ENCODE results near the gene FAM219A.

Gene FAM219A

DNA sequence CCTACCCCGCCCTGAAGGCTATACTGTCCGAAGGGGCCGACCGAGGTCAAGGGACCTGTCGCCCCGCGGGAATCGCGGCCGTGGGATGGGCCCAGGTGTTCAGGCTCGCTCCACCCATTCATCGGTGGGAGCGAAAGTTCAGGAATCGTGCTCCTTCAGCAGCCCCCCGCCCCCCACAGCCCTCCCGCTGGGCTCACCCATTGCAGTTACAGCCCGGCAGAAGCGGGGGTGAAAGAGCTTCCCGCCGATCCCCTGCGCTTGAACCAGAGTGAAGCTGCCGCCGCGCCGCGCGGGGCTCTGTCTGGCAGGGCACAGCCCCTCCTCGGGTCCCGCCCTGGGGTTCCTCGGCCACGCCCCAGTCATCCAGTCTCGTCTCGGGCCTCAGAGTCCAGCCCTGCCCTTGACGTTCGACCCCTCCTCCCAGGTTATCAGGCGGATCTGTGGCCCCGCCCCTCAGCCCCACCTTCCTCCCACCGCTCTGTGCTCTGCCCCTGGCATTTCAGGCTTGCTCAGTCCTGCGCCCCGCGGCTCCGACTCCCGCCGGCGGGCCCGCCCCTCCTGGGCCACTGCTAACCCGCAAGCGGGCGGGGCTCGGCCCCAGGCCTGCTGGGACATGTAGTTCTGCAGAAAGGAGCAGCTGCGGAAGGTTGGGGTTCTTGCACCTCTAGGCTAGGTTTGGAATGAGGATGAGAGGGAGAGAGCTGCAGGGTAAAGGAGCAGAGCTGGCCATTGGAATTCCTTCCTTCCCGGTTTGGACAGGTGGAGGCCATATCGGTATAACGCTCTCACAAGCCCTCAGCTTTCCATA, 81.6 kb downstream of the FAM219A start, which contains the start of gene MYORG:
Gene MYORG (minus strand): TSS at position 303 of the 808 bp plus-strand sequence. CDS start 3,955 bp downstream, outside the sequence.
- Histone ChIP-seq H3K27ac (ENCODE audit: low read depth, low read length, severe bottlenecking) (no peak within 1 kb of the TSS), H3K4me3 (ENCODE audit: extremely low read depth, insufficient read depth, low read length, poor library complexity, severe bottlenecking) (peak within 1 kb of the TSS; percentile 60), H3K9me3 (ENCODE audit: control insufficient read depth, low read length) (no peaks in the 10 kb centered on the region), H3K4me1 (ENCODE audit: control insufficient read depth, insufficient read depth, low read length, poor library complexity, severe bottlenecking) (peaks cover 6% of the 10 kb centered on the region), H3K36me3 (ENCODE audit: control insufficient read depth, insufficient read depth, low read length) (peaks cover 6% of the 10 kb centered on the region)
- 0 to 1% methylated on average over 32 to 38 of the region's 54 CpGs for WGBS, 2 experiments (ENCODE audit: insufficient coverage in 2 of 2)

DNA sequence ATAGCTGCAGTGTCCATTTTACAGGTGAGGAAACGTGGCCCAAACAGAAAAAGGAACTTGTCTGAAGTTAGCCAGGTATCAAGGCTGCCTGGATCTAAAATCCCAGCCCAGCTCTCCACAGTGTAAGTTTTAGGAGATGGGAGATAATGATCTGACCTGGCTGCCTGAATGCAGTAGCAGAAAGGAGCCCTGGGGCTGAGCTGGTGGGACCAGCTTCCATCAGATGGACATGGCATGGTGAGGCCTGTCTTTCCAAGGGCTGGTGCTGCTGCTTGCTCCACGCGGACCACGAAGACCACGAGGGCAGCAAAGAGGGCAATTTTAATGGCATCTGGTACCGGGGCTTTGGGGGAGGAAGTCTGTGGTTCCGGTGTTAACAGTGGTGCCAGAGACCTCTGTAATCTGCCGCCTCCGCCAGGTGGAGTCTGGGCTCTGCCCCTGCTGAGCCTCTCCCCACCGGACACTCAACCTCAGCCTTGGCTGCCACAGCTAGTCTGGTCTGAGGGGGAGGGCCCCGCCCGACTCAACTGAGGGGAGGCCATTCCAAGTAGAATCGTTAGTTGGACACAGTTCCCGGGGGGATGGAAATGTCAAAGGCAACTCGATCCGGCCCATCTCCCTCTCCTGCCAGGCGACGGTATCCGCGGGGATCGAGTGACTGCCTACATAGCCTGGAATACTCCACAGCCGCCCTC, 82.3 kb downstream of the FAM219A start:
- WGBS, 2 experiments (ENCODE audit: insufficient coverage in 2 of 2): 8 to 9% methylated on average over 18 to 20 of the region's 22 CpGs

DNA sequence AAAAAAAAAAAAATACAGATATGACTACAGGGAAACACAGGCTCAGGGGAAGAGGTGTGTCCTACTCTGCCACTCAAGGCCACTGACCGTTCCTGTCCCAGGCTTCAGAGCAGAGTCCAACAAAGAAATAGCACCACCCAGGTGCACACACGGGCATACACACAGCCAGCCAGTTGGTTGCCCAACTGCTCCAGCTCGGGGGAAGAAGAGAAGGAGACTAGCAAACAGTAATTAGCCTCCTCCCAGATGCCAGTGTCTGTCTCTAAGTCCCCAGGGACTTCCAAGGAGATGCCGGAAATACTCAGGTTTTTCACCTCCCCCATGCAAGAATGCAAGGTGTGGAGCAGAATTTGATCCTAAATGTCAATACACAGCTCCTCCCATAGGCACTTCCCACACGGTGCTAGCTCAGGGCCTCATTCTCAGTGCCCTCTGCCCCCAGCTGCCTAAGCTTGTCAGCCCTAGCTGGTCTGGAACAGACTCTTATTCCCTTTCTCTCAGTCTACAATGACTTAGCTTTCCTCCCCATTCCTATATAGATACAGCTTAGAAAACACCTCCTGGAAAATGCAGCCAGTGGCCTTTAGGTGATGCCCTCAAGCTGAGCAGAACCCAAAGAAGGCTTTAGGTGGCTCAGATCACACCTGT, 83.3 kb downstream of the FAM219A start:
- Histone ChIP-seq H3K4me3 (ENCODE audit: extremely low read depth, insufficient read depth, low read length, poor library complexity, severe bottlenecking) (no peak overlapping the region), H3K27ac (ENCODE audit: low read depth, low read length, severe bottlenecking) (no peak overlapping the region), H3K4me1 (ENCODE audit: control insufficient read depth, insufficient read depth, low read length, poor library complexity, severe bottlenecking) (peaks cover 1% of the 10 kb centered on the region), H3K9me3 (ENCODE audit: control insufficient read depth, low read length) (no peaks in the 10 kb centered on the region), H3K36me3 (ENCODE audit: control insufficient read depth, insufficient read depth, low read length) (peaks cover 14% of the 10 kb centered on the region)
- whole genome bisulfite sequencing, 2 experiments (ENCODE audit: insufficient coverage in 2 of 2): 38 to 43% methylated on average over 5 of the region's 5 CpGs

More for the DNA sequence above, 82.3 kb downstream of the FAM219A start:
- peak overlapping the region; percentile 60 for H3K4me3 ChIP-seq (ENCODE audit: extremely low read depth, insufficient read depth, low read length, poor library complexity, severe bottlenecking)
- peaks cover 6% of the 10 kb centered on the region for H3K4me1 ChIP-seq (ENCODE audit: control insufficient read depth, insufficient read depth, low read length, poor library complexity, severe bottlenecking)
- peaks cover 12% of the 10 kb centered on the region for H3K36me3 ChIP-seq (ENCODE audit: control insufficient read depth, insufficient read depth, low read length)
- no peak overlapping the region for H3K27ac ChIP-seq (ENCODE audit: low read depth, low read length, severe bottlenecking)
- no peaks in the 10 kb centered on the region for H3K9me3 ChIP-seq (ENCODE audit: control insufficient read depth, low read length)

DNA sequence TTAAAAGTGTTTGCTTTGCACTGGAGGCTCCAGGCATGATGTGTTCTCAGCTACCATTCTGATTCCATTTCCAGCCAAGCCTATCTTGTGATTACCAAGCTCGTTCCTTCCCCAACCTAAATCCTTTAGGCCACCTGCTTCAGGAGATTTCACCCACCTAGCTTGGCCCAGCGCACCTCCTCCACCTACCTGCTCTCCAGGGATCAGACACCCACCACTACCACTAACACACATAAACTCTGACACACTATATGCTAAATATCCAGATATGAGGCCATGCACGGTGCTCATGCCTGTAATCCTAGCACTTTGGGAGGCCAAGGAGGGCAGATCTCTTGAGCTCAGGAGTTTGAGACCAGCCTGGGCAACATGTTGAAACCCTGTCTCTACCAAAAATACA, 84.0 kb downstream of the FAM219A start:
- no peak overlapping the region for H3K4me3 ChIP-seq (ENCODE audit: extremely low read depth, insufficient read depth, low read length, poor library complexity, severe bottlenecking)
- H3K36me3 ChIP-seq (ENCODE audit: control insufficient read depth, insufficient read depth, low read length): peaks cover 14% of the 10 kb centered on the region
- no peaks in the 10 kb centered on the region for H3K9me3 ChIP-seq (ENCODE audit: control insufficient read depth, low read length)
- H3K27ac ChIP-seq (ENCODE audit: low read depth, low read length, severe bottlenecking): no peak overlapping the region
- 88 to 93% methylated on average over 3 of the region's 3 CpGs for WGBS, 2 experiments (ENCODE audit: insufficient coverage in 2 of 2)
- H3K4me1 ChIP-seq (ENCODE audit: control insufficient read depth, insufficient read depth, low read length, poor library complexity, severe bottlenecking): no peaks in the 10 kb centered on the region

DNA sequence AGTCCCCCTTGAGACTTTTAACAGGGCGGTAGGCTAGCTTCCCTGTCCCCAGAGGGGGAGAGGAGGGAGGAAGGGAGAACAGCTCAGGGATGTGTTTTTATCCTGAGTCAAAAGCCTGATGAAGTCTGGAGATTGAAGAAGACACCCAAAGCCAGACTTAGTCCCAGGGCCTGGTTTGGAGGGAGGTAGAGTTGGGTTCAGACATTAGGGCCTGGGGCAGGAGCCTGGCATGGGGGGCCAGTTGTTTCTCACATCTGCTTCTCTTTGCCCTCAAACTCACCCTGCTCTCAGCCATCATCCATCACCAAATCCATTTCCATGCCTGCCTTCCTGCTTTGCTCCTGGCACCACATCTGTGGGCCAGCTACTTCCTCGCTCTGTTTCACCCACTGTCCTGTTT, 84.6 kb downstream of the FAM219A start:
- Histone ChIP-seq H3K9me3 (ENCODE audit: control insufficient read depth, low read length) (no peaks in the 10 kb centered on the region), H3K27ac (ENCODE audit: low read depth, low read length, severe bottlenecking) (no peak overlapping the region), H3K4me1 (ENCODE audit: control insufficient read depth, insufficient read depth, low read length, poor library complexity, severe bottlenecking) (no peaks in the 10 kb centered on the region), H3K36me3 (ENCODE audit: control insufficient read depth, insufficient read depth, low read length) (peaks cover 14% of the 10 kb centered on the region), H3K4me3 (ENCODE audit: extremely low read depth, insufficient read depth, low read length, poor library complexity, severe bottlenecking) (no peak overlapping the region)
- 97 to 100% methylated on average over 1 to 2 of the region's 2 CpGs for WGBS, 2 experiments (ENCODE audit: insufficient coverage in 2 of 2)

DNA sequence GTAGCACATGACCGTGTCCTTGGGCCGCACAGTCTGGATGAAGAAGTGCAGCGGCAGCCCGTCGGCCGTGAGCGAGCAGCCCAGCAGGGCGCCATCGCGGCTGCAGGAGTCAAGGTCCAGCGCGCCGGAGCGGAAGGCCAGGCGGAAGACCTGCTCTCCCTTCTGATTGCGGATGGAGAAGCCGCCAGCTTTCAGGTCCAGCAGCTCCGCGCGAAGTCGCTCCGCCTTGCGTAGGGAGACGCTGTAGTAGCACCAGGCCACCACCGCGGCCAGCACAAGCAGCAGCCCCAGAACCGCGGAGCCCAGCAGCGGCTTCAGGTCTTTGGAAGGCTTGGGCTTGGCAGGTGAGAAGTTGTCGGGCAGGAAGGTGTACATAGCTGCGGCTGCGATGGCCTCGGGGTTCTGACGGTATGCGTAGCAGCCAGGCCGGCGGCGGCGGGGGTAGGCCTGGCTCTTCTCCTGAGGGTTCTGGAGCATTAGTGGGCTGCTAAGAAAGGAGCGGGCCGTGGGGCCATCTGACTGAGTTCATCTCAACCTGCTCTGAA, 85.8 kb downstream of the FAM219A start:
- WGBS, 2 experiments (ENCODE audit: insufficient coverage in 2 of 2): 96 to 98% methylated on average over 34 to 41 of the region's 41 CpGs
- Histone ChIP-seq H3K4me1 (ENCODE audit: control insufficient read depth, insufficient read depth, low read length, poor library complexity, severe bottlenecking) (no peaks in the 10 kb centered on the region), H3K36me3 (ENCODE audit: control insufficient read depth, insufficient read depth, low read length) (peaks cover 14% of the 10 kb centered on the region), H3K9me3 (ENCODE audit: control insufficient read depth, low read length) (no peaks in the 10 kb centered on the region), H3K27ac (ENCODE audit: low read depth, low read length, severe bottlenecking) (no peak overlapping the region), H3K4me3 (ENCODE audit: extremely low read depth, insufficient read depth, low read length, poor library complexity, severe bottlenecking) (no peak overlapping the region)

DNA sequence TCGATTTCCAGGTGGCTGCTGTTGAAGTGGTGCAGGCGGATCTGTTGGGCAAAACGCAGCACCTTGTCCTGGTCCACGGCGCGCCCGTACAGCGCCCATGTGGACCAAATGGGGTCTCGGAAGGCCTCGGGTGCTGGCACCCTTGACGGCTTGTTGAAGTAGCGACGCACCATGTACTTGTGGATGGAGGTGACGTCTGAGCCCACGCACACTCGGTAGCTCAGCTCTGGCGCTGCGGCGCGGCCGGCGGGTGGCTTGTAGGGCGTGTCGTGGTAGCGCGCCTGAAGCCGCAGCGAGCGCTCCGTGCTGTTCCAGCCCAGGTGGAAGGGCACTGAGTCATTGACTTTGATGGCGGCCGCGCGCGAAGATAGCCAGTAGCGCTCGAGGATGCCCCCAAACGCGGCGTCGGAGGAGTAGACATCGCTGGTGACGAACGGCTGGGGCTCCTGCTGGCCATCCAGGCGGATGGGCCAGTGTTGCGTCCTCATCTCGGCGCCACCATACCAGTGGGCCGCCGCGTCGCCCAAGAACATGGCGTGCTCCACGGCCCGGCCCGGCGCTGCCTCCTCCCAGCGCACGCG, 86.4 kb downstream of the FAM219A start:
- no peak overlapping the region for H3K4me3 ChIP-seq (ENCODE audit: extremely low read depth, insufficient read depth, low read length, poor library complexity, severe bottlenecking)
- no peaks in the 10 kb centered on the region for H3K9me3 ChIP-seq (ENCODE audit: control insufficient read depth, low read length)
- no peak overlapping the region for H3K27ac ChIP-seq (ENCODE audit: low read depth, low read length, severe bottlenecking)
- 97 to 98% methylated on average over 59 to 60 of the region's 60 CpGs for WGBS, 2 experiments (ENCODE audit: insufficient coverage in 2 of 2)
- H3K36me3 ChIP-seq (ENCODE audit: control insufficient read depth, insufficient read depth, low read length): peaks cover 14% of the 10 kb centered on the region
- H3K4me1 ChIP-seq (ENCODE audit: control insufficient read depth, insufficient read depth, low read length, poor library complexity, severe bottlenecking): no peaks in the 10 kb centered on the region

DNA sequence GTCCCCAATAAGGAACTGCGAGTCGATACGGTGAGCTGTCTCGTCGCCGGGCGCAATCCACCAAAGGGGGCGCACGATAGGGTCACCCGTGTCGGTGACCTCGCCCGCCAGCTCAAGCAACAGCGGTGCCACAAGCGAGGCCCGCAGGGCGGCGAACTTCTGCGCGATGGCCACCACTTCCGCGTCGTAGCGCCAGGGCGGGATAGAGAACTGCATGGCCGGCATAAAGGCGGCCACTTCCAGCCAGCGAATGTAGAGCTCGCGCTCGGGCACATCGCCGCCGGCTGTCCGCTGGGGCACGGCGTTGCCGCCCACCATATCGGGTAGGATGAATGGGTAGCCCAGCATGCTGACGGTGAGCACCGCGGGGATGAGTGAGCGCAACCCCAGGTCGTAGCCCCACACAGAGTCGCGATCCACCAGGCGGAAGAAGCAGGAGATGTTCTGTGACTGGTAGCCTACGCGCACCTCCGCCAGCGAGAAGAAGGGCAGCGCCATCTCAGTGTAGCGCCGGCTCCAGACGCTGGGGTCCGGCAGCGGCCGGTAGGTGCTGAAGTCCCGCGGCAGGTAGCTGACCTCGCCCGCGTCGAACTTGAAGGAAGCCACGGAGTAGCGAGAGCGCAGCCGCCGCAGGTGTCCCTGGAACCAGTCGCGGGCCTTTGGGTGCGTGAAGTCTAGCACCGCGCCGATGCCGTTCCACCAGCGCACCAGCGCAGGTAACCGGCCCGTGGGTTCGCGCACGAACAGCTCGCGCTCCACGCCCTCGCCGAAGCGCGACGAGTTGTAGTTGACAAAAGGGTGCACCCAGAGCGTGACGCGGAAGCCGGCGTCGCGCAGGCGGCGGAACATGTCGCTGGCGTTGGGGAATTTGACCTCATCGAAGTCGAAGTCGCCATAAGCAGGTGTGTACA, 87.1 kb downstream of the FAM219A start:
- Histone ChIP-seq H3K4me3 (ENCODE audit: extremely low read depth, insufficient read depth, low read length, poor library complexity, severe bottlenecking) (no peak overlapping the region), H3K27ac (ENCODE audit: low read depth, low read length, severe bottlenecking) (no peak overlapping the region), H3K9me3 (ENCODE audit: control insufficient read depth, low read length) (no peaks in the 10 kb centered on the region), H3K4me1 (ENCODE audit: control insufficient read depth, insufficient read depth, low read length, poor library complexity, severe bottlenecking) (no peaks in the 10 kb centered on the region), H3K36me3 (ENCODE audit: control insufficient read depth, insufficient read depth, low read length) (peaks cover 14% of the 10 kb centered on the region)
- WGBS, 2 experiments (ENCODE audit: insufficient coverage in 2 of 2): 97 to 98% methylated on average over 97 to 105 of the region's 105 CpGs

DNA sequence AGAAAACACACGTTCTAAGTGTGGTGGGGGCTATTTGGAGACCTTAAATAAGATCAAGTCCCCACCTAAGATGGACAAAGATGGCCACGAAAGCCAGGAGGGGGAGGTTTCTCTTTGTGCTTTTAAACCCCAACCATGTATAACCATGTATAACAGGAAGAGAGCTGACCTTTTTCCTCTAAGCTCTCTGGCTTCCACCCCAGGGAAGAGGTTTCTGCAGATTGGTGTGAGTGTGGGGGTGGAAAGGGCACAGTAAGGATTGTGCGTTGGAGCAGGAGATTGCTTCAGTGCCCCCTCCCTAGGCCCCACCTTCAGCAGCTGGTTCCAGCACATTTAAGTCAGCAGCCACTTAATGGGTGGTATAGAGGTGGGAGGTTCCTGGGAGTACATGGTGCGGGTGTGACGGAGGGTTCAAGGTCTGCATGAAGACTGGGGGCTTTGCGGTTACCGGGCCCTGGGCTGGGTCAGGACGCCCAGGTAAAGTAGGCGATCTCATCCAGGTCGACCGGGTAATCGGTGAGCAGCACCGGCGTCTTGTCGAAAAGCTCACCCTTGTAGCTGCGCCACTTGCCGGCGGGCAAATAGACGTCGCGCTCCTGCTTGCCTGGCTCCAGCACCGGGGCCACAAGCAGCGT, 87.9 kb downstream of the FAM219A start:
- H3K36me3 ChIP-seq (ENCODE audit: control insufficient read depth, insufficient read depth, low read length): peaks cover 14% of the 10 kb centered on the region
- WGBS, 2 experiments (ENCODE audit: insufficient coverage in 2 of 2): 96 to 98% methylated on average over 14 to 21 of the region's 23 CpGs

More for the DNA sequence above, 87.9 kb downstream of the FAM219A start:
- no peak overlapping the region for H3K27ac ChIP-seq (ENCODE audit: low read depth, low read length, severe bottlenecking)
- no peak overlapping the region for H3K4me3 ChIP-seq (ENCODE audit: extremely low read depth, insufficient read depth, low read length, poor library complexity, severe bottlenecking)
- no peaks in the 10 kb centered on the region for H3K4me1 ChIP-seq (ENCODE audit: control insufficient read depth, insufficient read depth, low read length, poor library complexity, severe bottlenecking)
- no peaks in the 10 kb centered on the region for H3K9me3 ChIP-seq (ENCODE audit: control insufficient read depth, low read length)

Data from mesodermal cell (in vitro differentiated cells).